ENCODE data around the gene SLC6A11.

GRCh38 chr3:10873415-10873814 lies 57.4 kb downstream of the SLC6A11 start:
- TF ChIP-seq POLR2A (IDR thresholded peaks at IDR 0.05; ENCODE audit: low read depth, low read length) (no peak), POLR2AphosphoS5 (IDR thresholded peaks at IDR 0.05; ENCODE audit: low read depth, low read length) (no peak)

All from GM12892 (cell line).